NCI-H345 treated with DMSO at 0.1 percent for 48 hours (cell line): ENCODE results near the gene GFRA1.
"Not testable (repeated sequence)": the region's sequence is repeated elsewhere in the genome, so short reads cannot be mapped to it uniquely, and the experiment has no call there.

Source experiments
- DNase-seq: peaks from one replicate; lab custom pipeline; 2025; ENCODE audit not compliant: unreplicated experiment; lab: John Stamatoyannopoulos, UW

Gene GFRA1

GRCh38 chr10:116201670-116202430, 71.2 kb downstream of the GFRA1 start:
- DNase-seq, result no peak

DNA sequence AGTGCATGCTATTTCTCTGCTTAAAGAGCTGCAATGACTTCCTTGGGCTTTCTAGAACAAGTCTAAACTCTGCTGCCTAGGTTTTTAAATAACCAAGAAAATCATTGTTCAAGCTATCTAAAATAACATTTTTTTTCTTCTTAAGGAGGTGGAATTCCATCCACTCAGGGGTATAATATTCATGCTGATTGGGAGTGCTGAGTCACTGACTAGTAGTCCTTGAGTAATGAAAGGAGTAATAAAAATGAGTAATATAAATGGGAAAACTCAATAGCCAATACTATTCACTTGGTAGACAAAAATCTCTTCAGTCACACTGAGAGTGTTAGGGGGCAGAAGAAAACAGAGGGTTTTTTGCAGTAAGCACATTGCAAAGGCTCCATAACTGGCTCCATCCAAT, 72.0 kb downstream of the GFRA1 start:
- DNase-seq, result no peak

DNA sequence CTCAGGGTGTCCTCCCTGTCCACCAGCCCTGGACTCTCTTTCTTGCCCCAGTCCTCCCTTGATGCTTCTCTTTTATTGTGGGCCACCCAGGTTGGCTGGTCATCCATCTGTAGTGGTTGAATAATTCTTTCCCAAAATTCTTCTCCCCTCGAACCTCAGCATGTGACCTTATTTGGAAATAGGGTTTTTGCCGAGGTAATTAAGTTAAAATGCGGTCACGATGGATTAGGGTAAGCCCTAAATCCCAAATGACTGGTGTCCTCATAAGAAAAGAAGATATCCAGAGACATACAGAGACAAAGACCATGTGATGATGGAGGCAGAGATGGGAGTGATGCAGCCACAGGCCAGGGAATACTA, 74.3 kb downstream of the GFRA1 start:
- DNase-seq, result no peak

- DNase-seq, result no peak
Observed at GRCh38 chr10:116197946-116198675, 74.9 kb downstream of the GFRA1 start.

DNA sequence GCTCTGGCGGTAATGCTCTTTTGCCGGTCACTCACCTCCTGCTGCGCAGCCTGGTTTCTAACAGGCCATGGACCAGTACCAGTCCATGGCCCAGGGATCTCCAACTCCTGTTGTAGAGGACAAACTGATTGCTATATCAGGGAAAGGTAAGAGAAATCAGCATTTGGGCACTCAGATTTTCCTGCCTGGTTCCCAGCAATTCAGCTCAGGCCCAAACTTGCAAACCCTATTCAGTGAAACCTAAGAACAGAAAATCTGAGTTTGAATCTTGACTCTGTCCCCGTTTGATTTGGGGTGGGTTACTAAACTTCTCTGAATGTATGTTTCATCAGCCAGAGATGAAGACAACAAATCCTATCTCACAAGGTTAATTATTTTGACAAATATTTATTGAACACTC, 77.4 kb downstream of the GFRA1 start:
- no peak for DNase-seq

GRCh38 chr10:116195039-116195438, 78.0 kb downstream of the GFRA1 start:
- DNase-seq, result no peak

DNA sequence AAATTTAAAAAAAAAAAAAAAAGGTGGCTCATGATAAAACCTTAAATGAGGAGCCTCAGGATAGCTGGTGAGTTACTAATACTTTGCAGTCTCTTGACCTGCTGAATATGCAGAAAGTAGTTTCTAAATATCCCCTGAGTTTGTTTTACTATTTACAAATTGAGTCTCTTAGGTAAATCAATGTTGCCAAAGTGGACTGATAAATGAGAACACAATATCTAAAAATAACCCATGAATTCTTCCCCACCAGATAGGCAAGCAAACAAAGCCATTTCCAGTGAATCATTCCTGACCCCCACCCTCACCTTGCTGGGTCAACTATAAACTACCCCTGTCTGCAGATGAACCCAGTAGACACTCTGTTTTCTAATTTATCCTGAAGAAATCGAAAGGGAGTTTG, 78.9 kb downstream of the GFRA1 start:
- DNase-seq, result no peak

GRCh38 chr10:116190883-116191282, 82.1 kb downstream of the GFRA1 start:
- DNase-seq, result no peak

DNA sequence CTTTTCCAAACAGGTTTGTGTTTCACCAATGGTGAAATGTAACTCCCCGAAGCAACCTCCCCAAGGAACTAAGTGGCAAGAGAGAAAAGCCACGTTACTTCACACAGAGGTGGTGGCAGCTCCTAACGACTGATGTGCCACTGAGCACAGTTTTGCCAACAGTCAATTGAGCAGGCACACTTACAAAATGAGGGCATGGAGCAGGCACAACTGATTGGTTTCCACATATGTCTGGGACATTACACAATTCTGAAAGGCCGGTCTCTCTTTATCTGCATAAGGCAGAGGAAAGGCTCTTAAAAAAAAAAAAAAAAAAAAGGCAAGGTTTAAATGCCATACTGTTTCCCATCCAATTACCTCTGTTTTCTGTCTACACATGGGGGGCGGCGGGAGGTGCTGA, 86.7 kb downstream of the GFRA1 start:
- DNase-seq, result no peak

- no peak for DNase-seq
Observed at GRCh38 chr10:116185199-116185867, 87.7 kb downstream of the GFRA1 start.

GRCh38 chr10:116184512-116184794, 88.6 kb downstream of the GFRA1 start:
- DNase-seq, result no peak

DNA sequence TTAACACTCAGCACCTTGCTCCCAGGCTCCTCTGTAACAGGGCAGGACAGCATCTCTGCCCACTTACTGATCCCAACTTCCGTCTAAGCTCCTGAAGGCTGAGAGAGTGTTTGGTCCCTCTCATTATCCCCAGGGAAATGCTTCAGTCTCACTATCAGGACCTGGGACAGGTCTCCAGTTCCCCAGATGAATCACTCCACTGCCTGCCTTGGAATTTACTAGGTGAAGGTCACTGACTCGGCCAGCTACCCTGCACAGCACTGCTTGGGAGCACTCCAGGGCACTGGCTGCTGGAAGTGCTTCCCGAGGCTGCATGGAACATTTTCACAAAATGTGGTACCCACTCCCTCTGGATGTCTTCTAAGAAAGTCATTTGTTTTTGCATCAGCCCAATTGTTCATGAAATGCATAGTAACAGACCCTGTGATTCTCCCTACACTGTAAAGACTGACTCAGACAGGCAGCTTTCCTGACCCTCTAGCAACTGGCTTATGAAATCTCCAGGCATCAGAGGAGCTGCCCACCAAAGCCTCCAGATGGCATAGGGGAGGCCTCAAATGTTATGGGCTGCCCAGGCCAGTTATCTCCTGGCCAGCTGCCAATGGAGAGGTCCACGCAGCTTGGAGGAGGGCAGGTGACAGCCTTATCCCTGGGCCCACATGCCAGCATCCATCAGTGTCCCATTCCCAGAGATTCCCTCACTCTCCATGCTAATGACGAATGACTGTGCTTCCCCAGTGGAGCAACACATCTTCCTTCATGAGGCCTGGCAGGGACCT, 89.1 kb downstream of the GFRA1 start:
- no peak for DNase-seq

DNA sequence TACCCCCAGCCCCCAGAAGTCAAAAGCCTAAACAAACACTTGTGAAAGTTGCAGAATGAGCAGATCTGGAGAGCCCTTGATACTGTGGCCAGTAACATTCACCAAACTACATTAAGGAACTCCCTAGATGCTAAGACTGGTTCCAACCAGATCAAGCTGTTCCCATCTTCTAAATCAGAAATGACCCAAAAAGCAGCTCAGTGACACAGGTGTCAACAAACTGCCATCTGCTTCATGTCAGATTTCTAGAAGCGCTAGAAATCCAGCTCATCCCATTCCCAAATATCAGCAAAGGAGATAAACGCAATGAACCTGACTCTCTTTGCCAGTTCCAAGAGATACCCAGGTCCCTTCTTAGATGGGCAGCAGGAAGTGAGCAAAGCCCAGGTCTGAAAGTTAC, 90.6 kb downstream of the GFRA1 start:
- no peak for DNase-seq

DNA sequence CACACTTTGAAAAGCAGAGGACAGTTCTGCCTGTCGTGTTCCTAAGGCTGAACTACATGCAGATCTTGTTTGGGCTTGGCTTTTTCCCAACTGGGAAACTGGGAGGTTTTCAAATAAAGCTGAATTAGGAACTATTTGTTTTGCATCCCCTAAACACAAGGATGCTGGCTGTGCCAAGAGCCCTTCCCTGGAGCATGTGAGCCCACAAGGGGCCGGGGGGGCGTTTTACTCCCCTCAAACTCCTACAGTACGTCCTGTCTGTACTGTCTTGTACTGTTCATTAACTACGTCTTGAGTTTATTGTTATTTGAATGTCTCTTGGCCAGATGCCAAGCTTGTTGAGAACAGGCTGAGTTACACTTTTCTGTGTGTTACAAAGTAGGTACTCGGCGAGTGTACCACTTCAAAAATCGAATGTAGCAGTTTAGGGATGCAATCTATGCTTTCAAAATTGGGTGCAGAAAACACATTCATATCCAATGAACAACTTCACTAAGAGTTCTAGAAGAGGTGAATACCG, 94.9 kb downstream of the GFRA1 start:
- peak; percentile 13 for DNase-seq

- DNase-seq, result no peak
Observed at GRCh38 chr10:116175231-116175630, 97.8 kb downstream of the GFRA1 start.

- DNase-seq, result no peak
Observed at GRCh38 chr10:116171505-116171904, 101.5 kb downstream of the GFRA1 start.

DNA sequence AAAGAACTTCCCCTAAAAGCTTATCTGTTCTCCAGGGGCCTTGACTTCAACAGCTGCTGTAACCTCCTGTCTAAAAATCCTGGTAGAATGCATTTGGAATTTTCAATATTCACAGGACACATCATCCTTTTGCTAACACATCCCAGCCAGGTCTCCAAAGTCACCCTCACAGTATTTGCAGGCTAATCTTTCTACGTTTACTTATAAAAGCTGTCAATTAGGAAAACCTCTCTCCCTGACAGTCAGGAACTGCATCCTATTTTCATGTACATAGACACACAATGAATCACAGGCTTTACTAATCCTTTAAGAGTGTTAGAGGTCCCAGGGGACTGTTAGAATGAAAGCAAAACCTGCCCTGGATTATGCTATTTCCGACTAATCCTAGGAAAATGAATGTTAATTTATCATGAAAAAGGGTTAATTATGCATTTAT, 102.2 kb downstream of the GFRA1 start:
- no peak for DNase-seq

- DNase-seq, result no peak
Observed at GRCh38 chr10:116169782-116170445, 103.1 kb downstream of the GFRA1 start.

- no peak for DNase-seq
Observed at GRCh38 chr10:116168745-116169144, 104.3 kb downstream of the GFRA1 start.

GRCh38 chr10:116168329-116168728, 104.7 kb downstream of the GFRA1 start:
- DNase-seq, result no peak

DNA sequence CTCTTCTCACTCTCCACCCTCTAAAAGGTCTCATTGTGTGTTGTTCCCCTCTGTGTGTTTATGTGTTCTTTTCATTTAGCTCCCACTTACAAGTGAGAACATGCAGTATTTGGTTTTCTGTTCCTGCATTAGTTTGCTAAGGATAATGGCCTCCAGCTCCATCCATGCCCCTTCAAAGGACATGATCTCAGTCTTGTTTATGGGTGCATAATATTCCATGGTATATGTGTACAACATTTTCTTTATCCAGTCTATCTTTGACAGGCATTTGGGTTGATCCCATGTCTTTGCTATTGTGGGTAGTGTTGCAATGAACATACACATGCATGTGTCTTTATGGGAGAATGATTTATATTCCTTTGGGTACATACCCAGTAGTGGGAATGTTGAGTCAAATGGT, 107.1 kb downstream of the GFRA1 start:
- not testable (repeated sequence) for DNase-seq
